ENCODE results near the gene ZNF610.

GRCh38 chr19:52296400-52296772, 39.7 kb upstream of the ZNF610 start:
- no peak for TF ChIP-seq POLR2A (IDR thresholded peaks at IDR 0.05)
- TF ChIP-seq CTCF (IDR thresholded peaks at IDR 0.05 in 4 of 5, conservative IDR thresholded peaks at IDR 0.05 in 1 of 5), result no peak
